HG03558 (cell line): ENCODE measurements around the gene RABEP2.

Experiments
- ATAC-seq: cut with Tn5 transposase; IDR thresholded peaks from one replicate; pipeline ENCODE4 v1.9.1; 2021; ENCODE audit warnings: moderate number of reproducible peaks; ENCODE audit not compliant: unreplicated experiment; ENCODE audit errors: extremely low read depth

Gene RABEP2

DNA sequence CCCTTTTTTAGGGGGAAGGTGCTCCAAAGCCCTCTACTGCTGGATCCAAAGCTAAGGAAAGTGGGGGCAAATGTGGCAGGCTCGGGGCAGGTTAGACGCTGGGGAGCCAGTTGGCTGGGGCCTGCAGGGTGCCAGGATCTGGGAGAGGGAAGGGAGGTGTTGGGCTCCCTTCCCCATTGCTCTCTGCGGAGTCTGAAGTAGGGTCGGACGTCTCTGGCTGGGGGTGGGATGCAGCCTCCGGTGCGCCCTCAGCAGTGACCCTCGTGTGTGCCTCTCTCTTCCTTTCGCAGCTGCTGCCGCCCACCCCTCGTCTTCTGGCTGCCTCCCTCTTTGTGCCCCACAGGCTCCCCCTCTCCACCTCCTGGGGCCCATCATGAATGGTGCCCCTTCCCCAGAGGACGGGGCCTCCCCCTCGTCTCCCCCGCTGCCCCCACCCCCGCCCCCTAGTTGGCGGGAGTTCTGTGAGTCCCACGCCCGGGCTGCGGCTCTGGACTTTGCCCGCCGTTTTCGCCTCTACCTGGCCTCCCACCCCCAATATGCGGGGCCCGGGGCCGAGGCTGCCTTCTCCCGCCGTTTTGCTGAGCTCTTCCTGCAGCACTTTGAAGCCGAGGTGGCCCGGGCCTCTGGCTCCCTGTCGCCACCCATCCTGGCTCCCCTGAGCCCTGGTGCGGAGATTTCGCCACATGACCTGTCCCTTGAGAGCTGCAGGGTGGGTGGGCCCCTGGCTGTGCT, 59.1 kb downstream of the RABEP2 start:
- ATAC-seq, result no peak

DNA sequence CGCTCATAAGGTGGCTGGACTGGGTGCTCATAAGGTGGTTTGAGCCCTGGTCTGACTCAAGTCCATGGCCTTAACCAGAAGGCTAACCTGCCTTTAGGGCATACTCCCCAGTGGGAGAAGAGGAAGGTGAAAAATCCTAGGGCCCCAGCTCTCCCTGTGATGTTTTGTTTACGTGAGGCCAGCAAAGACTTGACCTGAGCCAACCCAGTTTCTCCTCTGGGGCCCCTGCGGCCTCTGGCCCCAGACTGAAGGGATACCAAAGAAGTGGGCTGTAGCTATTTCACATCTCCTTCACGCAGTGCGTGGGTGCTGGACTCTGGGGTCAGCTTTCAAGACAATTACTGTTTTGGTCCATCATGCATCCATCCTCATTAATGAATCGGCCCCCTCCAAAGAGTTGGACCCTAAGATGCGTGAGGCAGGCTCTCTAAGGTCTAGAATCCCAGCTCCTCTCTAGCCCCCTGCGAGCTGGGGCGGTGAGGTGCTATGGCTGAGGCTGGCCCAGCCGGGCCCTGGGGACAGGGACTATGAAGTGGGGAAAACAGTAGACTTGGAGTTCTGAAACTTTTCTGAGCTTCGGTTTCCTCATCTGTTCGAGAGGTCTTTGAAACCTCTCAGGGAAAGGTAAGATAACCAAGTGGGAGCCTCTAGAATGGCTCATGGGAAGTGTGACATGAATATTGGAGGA, 59.9 kb downstream of the RABEP2 start:
- no peak for ATAC-seq

GRCh38 chr16:28863929-28864793, 60.9 kb downstream of the RABEP2 start:
- no peak for ATAC-seq

DNA sequence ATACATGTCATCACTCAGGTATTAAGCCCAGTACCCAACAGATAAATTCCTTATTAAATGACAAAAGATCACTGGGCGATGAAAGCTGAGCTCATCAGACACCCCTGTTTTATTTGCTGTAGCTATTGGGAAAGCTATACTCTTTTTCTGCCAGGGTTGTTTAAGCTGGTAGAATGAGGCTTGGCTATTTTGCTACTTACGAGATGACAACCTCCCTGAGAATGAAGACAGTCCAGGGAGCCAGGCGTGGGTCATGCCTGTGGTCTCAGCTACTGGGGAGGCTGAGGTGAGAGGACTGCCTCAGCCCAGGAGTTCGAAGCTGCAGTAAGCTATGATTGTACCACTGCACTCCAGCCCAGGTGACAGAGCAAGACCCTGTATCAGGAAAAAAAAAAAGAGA, 65.7 kb downstream of the RABEP2 start:
- no peak for ATAC-seq

DNA sequence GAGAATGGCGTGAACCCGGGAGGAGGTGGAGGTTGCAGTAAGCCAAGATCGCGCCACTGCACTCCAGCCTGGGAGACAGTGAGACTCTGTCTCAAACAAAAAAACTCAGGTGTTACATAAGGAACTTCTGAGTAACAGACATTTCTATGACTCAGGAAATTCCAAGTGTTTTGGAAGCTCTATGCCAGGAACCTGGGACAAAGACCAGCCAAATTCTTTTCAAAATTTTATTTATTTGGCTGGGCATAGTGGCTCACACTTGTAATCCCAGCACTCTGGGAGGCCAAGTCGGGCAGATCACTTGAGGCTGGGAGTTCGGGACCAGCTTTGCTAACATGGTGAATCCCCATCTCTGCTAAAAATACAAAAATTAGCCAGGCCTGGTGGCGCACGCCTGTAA, 66.6 kb downstream of the RABEP2 start:
- no peak for ATAC-seq
